GM18520 (cell line): ENCODE measurements around the gene HRCT1.
"Not testable (repeated sequence)": the region's sequence is repeated elsewhere in the genome, so short reads cannot be mapped to it uniquely, and the experiment has no call there.

Source experiments
- ATAC-seq: cut with Tn5 transposase; IDR thresholded peaks from one replicate; pipeline ENCODE4 v1.9.1; 2021; ENCODE audit not compliant: unreplicated experiment

Gene HRCT1

DNA sequence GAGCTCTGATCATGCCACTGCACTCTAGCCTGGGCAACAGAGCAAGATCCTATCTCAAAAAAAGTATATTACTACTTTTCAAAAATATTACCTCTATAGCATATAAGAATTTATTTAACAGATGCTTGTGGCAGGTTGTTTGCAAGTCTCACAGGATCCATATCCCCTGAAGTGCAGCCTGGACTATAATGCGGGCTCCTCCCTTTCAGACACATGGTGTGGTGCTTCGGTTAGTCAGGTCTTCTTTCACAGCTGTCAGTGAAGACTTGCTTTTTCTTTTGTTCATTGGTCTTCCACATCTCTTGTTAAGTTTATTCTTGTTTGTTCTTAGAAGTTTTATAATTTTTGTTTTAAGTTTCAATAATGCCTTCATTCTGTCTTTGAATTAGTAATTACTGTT is 9.4 kb upstream of the HRCT1 start:
- no peak for ATAC-seq

- ATAC-seq = not testable (repeated sequence)
These were observed 8.5 kb upstream of the HRCT1 start for GRCh38 chr9:35897376-35898099.

DNA sequence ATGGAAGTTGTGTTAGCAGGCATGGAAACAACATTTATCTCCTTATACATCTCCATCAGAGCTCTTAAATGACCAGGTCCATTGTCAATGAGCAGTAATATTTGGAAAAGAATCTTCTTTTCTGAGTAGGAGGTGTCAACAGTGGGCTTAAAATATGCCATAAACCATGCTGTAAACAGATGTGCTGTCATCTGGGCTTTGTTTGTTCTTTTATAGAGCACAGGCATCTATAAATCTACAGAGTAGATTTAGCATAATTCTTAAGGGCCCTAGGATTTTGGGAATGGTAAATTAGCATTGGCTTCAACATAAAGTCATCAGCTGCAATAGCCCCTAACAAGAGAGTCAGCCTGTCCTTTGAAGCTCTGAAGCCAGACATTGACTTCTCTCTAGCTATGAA is 7.7 kb upstream of the HRCT1 start:
- ATAC-seq = no peak

DNA sequence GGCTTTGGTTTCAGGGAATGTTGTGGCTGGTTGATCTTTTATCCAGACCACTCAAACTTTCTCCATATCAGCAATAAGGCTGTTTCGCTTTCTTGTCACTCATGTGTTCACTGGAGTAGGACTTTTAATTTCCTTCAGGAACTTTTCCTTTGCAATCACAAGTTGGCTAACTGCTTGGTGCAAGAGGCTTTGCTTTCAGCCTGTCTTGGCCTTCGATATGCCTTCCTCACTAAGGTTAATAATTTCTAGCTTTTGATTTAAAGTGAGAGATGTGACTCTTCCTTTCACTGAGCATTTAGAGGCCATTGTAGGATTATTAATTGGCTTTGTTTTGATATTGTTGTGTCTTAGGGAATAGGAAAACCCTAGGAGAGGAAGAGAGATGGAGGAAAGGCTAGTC is 7.0 kb upstream of the HRCT1 start:
- ATAC-seq = no peak

- no peak for ATAC-seq
These were observed 3.0 kb upstream of the HRCT1 start for GRCh38 chr9:35903049-35903448.

- no peak for ATAC-seq
These were observed 1.7 kb upstream of the HRCT1 start for GRCh38 chr9:35904338-35904737.

GRCh38 chr9:35905051-35905781 is 786 bp upstream of the HRCT1 start:
- ATAC-seq = no peak

DNA sequence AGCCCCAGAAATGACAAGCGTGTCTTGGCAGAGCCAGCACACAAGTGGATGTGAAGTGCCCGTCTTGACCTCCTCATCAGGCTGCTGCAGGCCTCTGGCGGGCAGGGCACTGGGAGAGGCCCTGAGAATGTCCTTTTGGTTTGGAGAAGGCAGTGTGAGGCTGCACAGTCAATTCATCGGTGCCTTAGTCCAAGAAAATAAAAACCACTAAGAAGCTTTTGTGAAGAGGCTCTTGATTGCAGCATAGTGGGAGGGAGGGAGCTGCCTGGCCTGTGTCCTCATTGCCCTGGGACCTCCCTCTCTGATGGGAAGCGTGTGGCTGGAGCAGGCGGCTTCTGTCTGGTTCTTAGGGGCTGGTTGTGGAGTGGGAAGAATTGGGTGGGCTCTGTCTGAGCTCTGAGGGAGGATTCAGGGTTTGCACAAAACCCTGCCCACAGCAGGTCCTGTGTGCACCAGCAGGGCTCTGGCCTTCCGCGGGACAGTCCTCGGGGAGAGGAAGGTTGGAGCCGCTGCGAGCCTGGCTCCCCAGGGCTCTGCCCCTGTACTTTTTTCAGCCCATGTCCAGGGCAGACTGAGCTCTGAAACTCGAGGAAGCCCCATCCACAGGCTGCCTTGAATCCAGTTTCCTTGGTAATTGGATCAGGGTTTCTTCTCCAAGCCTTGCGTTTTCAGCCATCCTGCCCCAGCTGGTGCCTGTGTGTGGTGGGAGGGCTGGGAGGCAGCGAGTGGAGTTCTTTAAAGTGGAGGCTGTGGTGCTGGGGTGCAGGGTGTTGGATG is 1.1 kb downstream of the HRCT1 start:
- no peak for ATAC-seq

DNA sequence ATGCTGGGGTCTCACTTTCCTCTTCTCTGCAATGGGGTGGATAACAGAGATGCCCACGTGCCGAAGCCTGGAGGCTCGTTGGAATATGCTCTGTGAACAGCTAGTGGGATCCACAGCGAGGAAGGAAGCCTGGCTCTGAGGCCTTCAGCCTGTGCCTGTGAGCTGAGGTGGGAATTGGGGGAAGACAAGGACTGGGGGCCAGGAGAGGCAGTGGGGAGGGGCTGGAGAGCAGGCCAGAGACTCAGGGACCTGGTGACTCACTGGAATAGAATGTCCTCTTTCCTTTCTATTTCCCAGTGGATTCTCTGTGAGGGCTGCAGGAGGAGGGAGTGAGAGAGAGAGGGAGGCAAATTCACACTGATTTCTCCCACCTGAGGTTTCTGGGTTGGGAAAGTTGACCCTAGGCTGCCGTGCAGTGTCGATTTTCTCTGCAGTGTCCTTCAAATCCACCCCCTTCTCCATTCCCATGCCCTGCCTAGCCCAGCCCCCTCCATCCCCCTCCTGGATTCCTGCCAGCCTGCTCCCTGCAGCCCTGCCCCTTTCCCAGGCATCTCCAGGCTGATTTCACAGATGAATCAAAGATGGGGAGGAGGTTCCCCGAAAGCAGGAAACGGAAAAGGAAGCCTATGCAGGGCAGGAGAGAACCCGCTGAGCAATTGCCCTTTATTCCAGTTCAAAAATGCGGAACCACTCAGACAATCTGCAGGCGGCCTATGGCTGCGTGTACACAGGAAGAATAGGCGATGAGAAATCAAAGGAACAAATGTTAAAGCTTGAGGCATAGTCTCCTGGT is 1.9 kb downstream of the HRCT1 start:
- ATAC-seq = no peak

GRCh38 chr9:35908504-35909125 is 2.6 kb downstream of the HRCT1 start:
- no peak for ATAC-seq

- no peak for ATAC-seq
These were observed 3.3 kb downstream of the HRCT1 start, which contains the start of gene SPAAR for GRCh38 chr9:35909274-35909673. Gene SPAAR, plus strand, starts transcription at chr9:35909490. Its CDS starts 974 bp downstream, at chr9:35910464.

- no peak for ATAC-seq
These were observed 3.9 kb downstream of the HRCT1 start for GRCh38 chr9:35909687-35910612.

DNA sequence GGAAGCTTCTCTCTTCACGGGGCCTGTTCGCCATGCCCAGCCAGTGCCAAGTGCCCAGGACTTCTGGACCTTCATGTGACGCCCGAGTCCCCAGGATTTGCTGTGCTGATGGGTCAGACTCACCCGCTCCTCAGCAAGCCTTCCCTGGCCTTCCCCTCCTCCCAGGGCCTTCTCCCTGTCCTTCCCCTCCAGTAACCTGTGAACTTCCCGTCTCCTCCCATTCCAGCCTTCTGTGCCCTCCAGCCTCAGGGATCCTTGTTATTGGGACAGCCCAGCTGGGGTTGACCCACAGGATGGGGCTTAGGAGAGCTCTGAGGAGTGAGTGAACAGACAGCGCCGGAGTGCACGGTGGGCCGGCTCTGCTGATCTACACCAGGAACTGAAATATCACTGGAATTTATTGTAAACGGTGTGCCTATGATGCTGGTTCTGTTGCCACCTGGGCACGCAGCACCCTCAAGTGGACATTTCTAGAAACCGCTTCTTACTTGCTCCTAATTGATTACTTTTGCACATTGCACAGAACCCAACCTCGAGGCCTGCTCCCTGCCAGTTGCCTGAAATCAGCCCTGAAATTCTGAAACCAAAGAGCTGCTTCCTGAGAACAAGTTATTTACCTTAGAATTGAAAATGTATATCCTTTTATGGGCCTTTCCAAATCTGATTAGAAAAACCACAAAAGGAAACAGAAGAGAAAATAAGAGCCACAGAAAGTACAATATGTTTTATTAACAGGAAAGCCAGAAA is 4.8 kb downstream of the HRCT1 start:
- ATAC-seq = no peak

DNA sequence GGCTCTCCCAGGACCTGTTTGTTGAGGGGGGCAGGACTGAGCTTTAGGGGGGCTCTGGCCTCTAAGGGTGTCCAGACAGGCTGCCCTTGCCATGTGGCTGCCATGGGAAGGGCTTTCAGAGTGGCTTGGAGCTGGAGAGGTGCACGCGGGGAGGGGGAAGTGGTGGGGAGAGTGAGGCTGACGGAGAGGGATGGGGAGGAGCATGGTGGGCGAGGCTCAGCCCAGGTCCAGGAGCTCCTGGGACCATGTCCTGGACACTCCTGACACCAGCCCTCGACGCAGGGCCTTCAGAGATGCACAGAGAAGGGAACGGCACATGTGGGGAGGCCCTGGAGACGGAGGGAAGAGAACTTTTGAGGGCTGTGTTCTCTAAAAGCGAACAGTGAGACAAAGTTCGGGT is 5.7 kb downstream of the HRCT1 start:
- no peak for ATAC-seq

- no peak for ATAC-seq
These were observed 6.9 kb downstream of the HRCT1 start for GRCh38 chr9:35912791-35913400.

GRCh38 chr9:35913429-35913828 is 7.4 kb downstream of the HRCT1 start:
- not testable (repeated sequence) for ATAC-seq

- no peak for ATAC-seq
These were observed 8.4 kb downstream of the HRCT1 start for GRCh38 chr9:35914301-35914807.

DNA sequence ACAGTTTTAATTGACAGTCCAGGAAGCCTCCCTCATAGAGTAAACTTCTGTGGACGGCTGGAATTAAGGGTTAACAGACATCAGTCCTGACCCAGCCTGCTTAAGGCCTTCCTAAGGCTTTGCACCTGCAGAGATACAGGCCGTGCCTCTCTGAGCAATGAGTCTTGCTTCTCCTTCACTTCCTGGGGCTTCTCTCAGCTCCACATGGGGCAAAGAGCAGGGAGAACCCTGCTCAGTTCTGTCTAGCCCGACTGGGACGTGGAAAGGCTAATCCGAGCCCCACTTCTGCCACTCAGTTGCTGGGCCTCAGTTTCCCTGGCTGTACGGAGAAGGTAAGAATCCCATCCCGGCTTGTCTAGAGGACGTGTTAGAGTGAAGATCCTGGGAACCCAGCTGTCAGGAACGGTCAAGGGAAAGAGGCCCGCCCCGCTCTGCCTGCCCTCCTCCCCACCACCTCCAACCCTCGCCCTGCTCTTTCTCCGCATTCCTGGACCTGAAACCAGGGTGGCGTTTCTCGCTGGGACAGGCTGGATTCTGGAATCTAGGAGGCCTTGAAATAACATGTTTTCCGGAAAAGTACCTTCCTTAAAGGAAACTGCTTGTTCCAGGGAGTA is 9.8 kb downstream of the HRCT1 start:
- ATAC-seq = no peak
